Measurements from ENCODE around the gene CD69.

GRCh38 chr12:9745199-9745598 is 15.5 kb downstream of the CD69 start:
- TF ChIP-seq, protein P1, sequence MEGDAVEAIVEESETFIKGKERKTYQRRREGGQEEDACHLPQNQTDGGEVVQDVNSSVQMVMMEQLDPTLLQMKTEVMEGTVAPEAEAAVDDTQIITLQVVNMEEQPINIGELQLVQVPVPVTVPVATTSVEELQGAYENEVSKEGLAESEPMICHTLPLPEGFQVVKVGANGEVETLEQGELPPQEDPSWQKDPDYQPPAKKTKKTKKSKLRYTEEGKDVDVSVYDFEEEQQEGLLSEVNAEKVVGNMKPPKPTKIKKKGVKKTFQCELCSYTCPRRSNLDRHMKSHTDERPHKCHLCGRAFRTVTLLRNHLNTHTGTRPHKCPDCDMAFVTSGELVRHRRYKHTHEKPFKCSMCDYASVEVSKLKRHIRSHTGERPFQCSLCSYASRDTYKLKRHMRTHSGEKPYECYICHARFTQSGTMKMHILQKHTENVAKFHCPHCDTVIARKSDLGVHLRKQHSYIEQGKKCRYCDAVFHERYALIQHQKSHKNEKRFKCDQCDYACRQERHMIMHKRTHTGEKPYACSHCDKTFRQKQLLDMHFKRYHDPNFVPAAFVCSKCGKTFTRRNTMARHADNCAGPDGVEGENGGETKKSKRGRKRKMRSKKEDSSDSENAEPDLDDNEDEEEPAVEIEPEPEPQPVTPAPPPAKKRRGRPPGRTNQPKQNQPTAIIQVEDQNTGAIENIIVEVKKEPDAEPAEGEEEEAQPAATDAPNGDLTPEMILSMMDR (IDR thresholded peaks at IDR 0.05) = no peak
- TF ChIP-seq POLR2A (IDR thresholded peaks at IDR 0.05) = no peak
